ENCODE measurements around the gene EXOSC10. TPM values are rescaled to one million over a fixed set of nuclear protein-coding genes. Genes with fewer than 3 reads are reported as not detected.

EXOSC10 gene
- polyA plus RNA-seq, 1 donor from 2014 or later: 115 TPM

DNA sequence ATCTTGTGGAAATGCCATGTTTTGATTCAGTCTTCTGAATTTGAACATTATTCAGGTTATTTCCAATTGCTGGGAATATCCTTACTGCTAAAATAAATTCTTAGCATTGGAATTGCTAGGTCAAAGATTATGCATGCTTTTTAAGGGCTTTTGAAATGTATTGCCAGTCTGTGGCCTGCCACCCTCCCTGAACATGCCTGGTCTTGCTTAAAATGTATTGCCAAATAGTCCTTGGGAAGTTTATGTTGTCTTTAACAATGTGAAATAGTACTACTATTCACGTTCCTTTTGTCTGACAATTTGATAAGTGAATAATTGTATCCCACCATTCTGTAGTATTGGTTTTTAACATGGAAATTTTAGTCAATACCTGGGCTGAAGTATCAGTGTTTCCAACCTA is 73.6 kb downstream of the EXOSC10 start:
- H4K20me1 ChIP-seq (ENCODE audit: insufficient read depth): peaks cover 5% of the 10 kb centered on the region

DNA sequence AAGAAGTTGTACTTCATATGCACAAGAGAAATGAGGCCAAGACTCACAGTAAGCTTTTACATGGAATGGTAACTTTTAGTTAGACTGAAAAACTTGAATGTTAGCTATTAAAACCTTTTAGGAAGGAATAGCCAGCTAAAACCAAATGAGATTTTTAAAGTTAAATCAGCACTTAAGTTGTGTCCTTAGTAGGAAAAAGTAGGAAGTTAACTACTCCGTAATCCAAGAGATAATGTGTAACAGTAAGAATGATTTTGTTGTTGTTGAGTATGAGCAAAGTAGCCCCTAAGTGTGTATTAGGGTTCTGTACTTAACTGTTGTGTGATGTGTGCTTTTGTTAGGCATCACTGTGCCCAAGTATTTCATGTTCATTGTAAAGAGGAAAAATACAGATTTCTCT is 74.1 kb downstream of the EXOSC10 start:
- Histone ChIP-seq H3K27ac (ENCODE audit: low read length) (no peak overlapping the region), H4K20me1 (ENCODE audit: insufficient read depth) (peaks cover 5% of the 10 kb centered on the region), H3F3A (ENCODE audit: insufficient read depth, low read length, poor library complexity, severe bottlenecking) (no peaks in the 10 kb centered on the region), H3K9me2 (ENCODE audit: insufficient read depth, low read length) (no peaks in the 10 kb centered on the region), H3K4me2 (ENCODE audit: low read length) (no peak overlapping the region), H3K9ac (ENCODE audit: low read length) (no peak overlapping the region), H3K36me3 (ENCODE audit: insufficient read depth, low read length) (peaks cover 14% of the 10 kb centered on the region), H2AFZ (ENCODE audit: low read depth, low read length) (no peak overlapping the region), H3K9me3 (ENCODE audit: low read length) (no peaks in the 10 kb centered on the region), H3K27me3 (ENCODE audit: insufficient read depth, low read depth, low read length) (no peaks in the 10 kb centered on the region), H3K4me3 (ENCODE audit: low read length) (no peak overlapping the region), H3K79me2 (replicated peaks; ENCODE audit: insufficient read depth, low read length) (no peaks in the 10 kb centered on the region)
- TF ChIP-seq SMC3 (conservative IDR thresholded peaks at IDR 0.05; ENCODE audit: poor library complexity): no peak
- TF ChIP-seq, protein P1, sequence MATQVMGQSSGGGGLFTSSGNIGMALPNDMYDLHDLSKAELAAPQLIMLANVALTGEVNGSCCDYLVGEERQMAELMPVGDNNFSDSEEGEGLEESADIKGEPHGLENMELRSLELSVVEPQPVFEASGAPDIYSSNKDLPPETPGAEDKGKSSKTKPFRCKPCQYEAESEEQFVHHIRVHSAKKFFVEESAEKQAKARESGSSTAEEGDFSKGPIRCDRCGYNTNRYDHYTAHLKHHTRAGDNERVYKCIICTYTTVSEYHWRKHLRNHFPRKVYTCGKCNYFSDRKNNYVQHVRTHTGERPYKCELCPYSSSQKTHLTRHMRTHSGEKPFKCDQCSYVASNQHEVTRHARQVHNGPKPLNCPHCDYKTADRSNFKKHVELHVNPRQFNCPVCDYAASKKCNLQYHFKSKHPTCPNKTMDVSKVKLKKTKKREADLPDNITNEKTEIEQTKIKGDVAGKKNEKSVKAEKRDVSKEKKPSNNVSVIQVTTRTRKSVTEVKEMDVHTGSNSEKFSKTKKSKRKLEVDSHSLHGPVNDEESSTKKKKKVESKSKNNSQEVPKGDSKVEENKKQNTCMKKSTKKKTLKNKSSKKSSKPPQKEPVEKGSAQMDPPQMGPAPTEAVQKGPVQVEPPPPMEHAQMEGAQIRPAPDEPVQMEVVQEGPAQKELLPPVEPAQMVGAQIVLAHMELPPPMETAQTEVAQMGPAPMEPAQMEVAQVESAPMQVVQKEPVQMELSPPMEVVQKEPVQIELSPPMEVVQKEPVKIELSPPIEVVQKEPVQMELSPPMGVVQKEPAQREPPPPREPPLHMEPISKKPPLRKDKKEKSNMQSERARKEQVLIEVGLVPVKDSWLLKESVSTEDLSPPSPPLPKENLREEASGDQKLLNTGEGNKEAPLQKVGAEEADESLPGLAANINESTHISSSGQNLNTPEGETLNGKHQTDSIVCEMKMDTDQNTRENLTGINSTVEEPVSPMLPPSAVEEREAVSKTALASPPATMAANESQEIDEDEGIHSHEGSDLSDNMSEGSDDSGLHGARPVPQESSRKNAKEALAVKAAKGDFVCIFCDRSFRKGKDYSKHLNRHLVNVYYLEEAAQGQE (IDR thresholded peaks at IDR 0.05; ENCODE audit: borderline replicate concordance): no peak
- TF ChIP-seq RAD21 (conservative IDR thresholded peaks at IDR 0.05): no peak
- TF ChIP-seq CTCF (IDR thresholded peaks at IDR 0.05; ENCODE audit: poor library complexity, severe bottlenecking): no peak
- no peak for TF ChIP-seq TAF1 (IDR thresholded peaks at IDR 0.05; ENCODE audit: low read depth)
- no peak for TF ChIP-seq EZH2 (IDR thresholded peaks at IDR 0.05; ENCODE audit: borderline replicate concordance, insufficient read depth, low read length, poor library complexity, severe bottlenecking)
- no peak for TF ChIP-seq EP300 (conservative IDR thresholded peaks at IDR 0.05; ENCODE audit: poor library complexity, severe bottlenecking)
- TF ChIP-seq POLR2AphosphoS5 (IDR thresholded peaks at IDR 0.05): no peak
- no peak for TF ChIP-seq MXI1 (conservative IDR thresholded peaks at IDR 0.05; ENCODE audit: poor library complexity, severe bottlenecking)

More for the DNA sequence above, 73.6 kb downstream of the EXOSC10 start:
- Histone ChIP-seq H3K9ac (ENCODE audit: low read length) (no peak overlapping the region), H3K9me2 (ENCODE audit: insufficient read depth, low read length) (no peaks in the 10 kb centered on the region), H3K36me3 (ENCODE audit: insufficient read depth, low read length) (peaks cover 14% of the 10 kb centered on the region), H3K4me2 (ENCODE audit: low read length) (no peak overlapping the region), H3K79me2 (replicated peaks; ENCODE audit: insufficient read depth, low read length) (no peaks in the 10 kb centered on the region), H3K4me3 (ENCODE audit: low read length) (no peak overlapping the region), H2AFZ (ENCODE audit: low read depth, low read length) (no peak overlapping the region), H3K27me3 (ENCODE audit: insufficient read depth, low read depth, low read length) (no peaks in the 10 kb centered on the region), H3F3A (ENCODE audit: insufficient read depth, low read length, poor library complexity, severe bottlenecking) (no peaks in the 10 kb centered on the region), H3K27ac (ENCODE audit: low read length) (no peak overlapping the region), H3K9me3 (ENCODE audit: low read length) (no peaks in the 10 kb centered on the region)
- TF ChIP-seq EZH2 (IDR thresholded peaks at IDR 0.05; ENCODE audit: borderline replicate concordance, insufficient read depth, low read length, poor library complexity, severe bottlenecking): no peak

DNA sequence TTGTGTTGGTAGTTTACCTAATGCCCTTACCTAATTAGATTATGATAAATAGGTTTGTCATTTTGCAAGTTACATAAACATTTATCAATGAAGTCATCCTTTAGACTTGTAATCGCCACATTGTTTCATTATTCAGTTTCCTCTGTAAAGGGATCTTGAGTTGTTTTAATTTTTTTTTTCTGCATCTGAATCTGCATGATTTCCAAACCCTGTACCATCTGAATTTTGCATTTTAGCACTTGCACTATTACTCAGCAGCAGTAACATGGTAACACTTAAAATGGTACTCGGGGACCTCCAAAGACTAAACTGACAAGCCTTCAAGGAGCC is 74.8 kb downstream of the EXOSC10 start:
- Histone ChIP-seq H2AFZ (ENCODE audit: low read depth, low read length) (no peak overlapping the region), H3K4me2 (ENCODE audit: low read length) (no peak overlapping the region), H3K4me3 (ENCODE audit: low read length) (no peak overlapping the region), H3K27me3 (ENCODE audit: insufficient read depth, low read depth, low read length) (no peaks in the 10 kb centered on the region), H3K79me2 (replicated peaks; ENCODE audit: insufficient read depth, low read length) (no peaks in the 10 kb centered on the region), H3K36me3 (ENCODE audit: insufficient read depth, low read length) (peaks cover 14% of the 10 kb centered on the region), H3K9ac (ENCODE audit: low read length) (no peak overlapping the region), H3K9me2 (ENCODE audit: insufficient read depth, low read length) (no peaks in the 10 kb centered on the region), H3K27ac (ENCODE audit: low read length) (no peak overlapping the region), H3F3A (ENCODE audit: insufficient read depth, low read length, poor library complexity, severe bottlenecking) (no peaks in the 10 kb centered on the region), H3K9me3 (ENCODE audit: low read length) (no peaks in the 10 kb centered on the region), H4K20me1 (ENCODE audit: insufficient read depth) (peaks cover 5% of the 10 kb centered on the region)
- TF ChIP-seq POLR2AphosphoS5 (IDR thresholded peaks at IDR 0.05) (no peak), RAD21 (conservative IDR thresholded peaks at IDR 0.05) (no peak), TAF1 (IDR thresholded peaks at IDR 0.05; ENCODE audit: low read depth) (no peak), CTCF (IDR thresholded peaks at IDR 0.05; ENCODE audit: poor library complexity, severe bottlenecking) (no peak), EP300 (conservative IDR thresholded peaks at IDR 0.05; ENCODE audit: poor library complexity, severe bottlenecking) (no peak), EZH2 (IDR thresholded peaks at IDR 0.05; ENCODE audit: borderline replicate concordance, insufficient read depth, low read length, poor library complexity, severe bottlenecking) (no peak), MXI1 (conservative IDR thresholded peaks at IDR 0.05; ENCODE audit: poor library complexity, severe bottlenecking) (no peak), SMC3 (conservative IDR thresholded peaks at IDR 0.05; ENCODE audit: poor library complexity) (no peak)
- TF ChIP-seq, protein P1 (IDR thresholded peaks at IDR 0.05; ENCODE audit: borderline replicate concordance): no peak
